OCI-LY1 (cell line): ENCODE measurements around the gene ARID3C.

Experiments
- H2AFZ ChIP-seq: fragments of 200-600 bp; sonication (generic), shearing (Covaris generic); 2 replicates; pipeline ENCODE4 v1.6.0; 2014; ENCODE audit warnings: antibody characterized with exemption, mild to moderate bottlenecking, low read length
- H3F3A ChIP-seq: fragments of 200-600 bp; sonication (generic), shearing (Covaris generic); 2 replicates; pipeline ENCODE4 v1.6.0; 2014; ENCODE audit warnings: mild to moderate bottlenecking, antibody characterized with exemption, low read length, moderate library complexity; ENCODE audit not compliant: insufficient read depth
- H3K27ac ChIP-seq: fragments of 200-600 bp; sonication (generic); 2 replicates; pipeline ENCODE4 v1.5.1; 2014; ENCODE audit warnings: low read length, mixed run types, mild to moderate bottlenecking, low read depth; ENCODE audit not compliant: poor library complexity, severe bottlenecking
- H3K27me3 ChIP-seq: fragments of 200-600 bp; sonication (generic); 2 replicates; pipeline ENCODE4 v1.6.0; 2014; ENCODE audit warnings: antibody characterized with exemption, mild to moderate bottlenecking, low read length, moderate library complexity; ENCODE audit not compliant: insufficient read depth
- H3K36me3 ChIP-seq: fragments of 200-600 bp; sonication (generic); 2 replicates; pipeline ENCODE4 v1.6.1; 2014; ENCODE audit warnings: mild to moderate bottlenecking, antibody characterized with exemption, low read length, moderate library complexity, mixed read lengths; ENCODE audit not compliant: insufficient read depth
- H3K4me1 ChIP-seq: fragments of 200-600 bp; sonication (generic); 2 replicates; pipeline ENCODE4 v1.5.1; 2014; ENCODE audit warnings: mild to moderate bottlenecking, low read length, moderate library complexity; ENCODE audit not compliant: insufficient read depth, severe bottlenecking
- H3K4me2 ChIP-seq: fragments of 200-600 bp; sonication (generic), shearing (Covaris generic); 2 replicates; pipeline ENCODE4 v1.6.1; 2014; ENCODE audit warnings: low read length
- H3K4me3 ChIP-seq: fragments of 200-600 bp; sonication (generic); 2 replicates; pipeline ENCODE4 v1.5.1; 2014; ENCODE audit warnings: low read length, low read depth, mild to moderate bottlenecking, mixed read lengths; ENCODE audit not compliant: poor library complexity, severe bottlenecking
- H3K79me2 ChIP-seq: fragments of 200-600 bp; shearing (Covaris generic); 2 replicates; pipeline ENCODE4 v1.6.1; 2016; ENCODE audit warnings: mixed run types, low read length, mixed read lengths; ENCODE audit not compliant: insufficient read depth
- H3K9ac ChIP-seq: fragments of 200-600 bp; sonication (generic), shearing (Covaris generic); 2 replicates; pipeline ENCODE4 v1.6.1; 2014; ENCODE audit warnings: mild to moderate bottlenecking, low read length, mixed read lengths
- H3K9me2 ChIP-seq: fragments of 200-600 bp; sonication (generic), shearing (Covaris generic); 2 replicates; pipeline ENCODE4 v1.6.1; 2014; ENCODE audit warnings: low read depth, mild to moderate bottlenecking, low read length, mixed read lengths
- H3K9me3 ChIP-seq: fragments of 200-600 bp; shearing (Covaris generic); 2 replicates; pipeline ENCODE4 v1.6.1; 2014; ENCODE audit warnings: low read length, mixed read lengths
- H4K20me1 ChIP-seq: fragments of 200-600 bp; sonication (generic), shearing (Covaris generic); 2 replicates; pipeline ENCODE4 v1.6.0; 2016; ENCODE audit warnings: mild to moderate bottlenecking, low read length; ENCODE audit not compliant: insufficient read depth
- EZH2 ChIP-seq: fragments of 200-600 bp; sonication (generic), shearing (Covaris generic); IDR thresholded peaks from 2 replicates; pipeline ENCODE4 v1.8.0; 2017; ENCODE audit warnings: borderline replicate concordance, mixed run types, mild to moderate bottlenecking, antibody characterized with exemption, low read length, moderate library complexity, mixed read lengths
- TF ChIP-seq, protein P1 (sequence below): fragments of 200-600 bp; sonication (generic), shearing (Covaris generic); IDR thresholded peaks from 2 replicates; pipeline ENCODE4 v1.5.1; 2017; ENCODE audit warnings: mild to moderate bottlenecking, antibody characterized with exemption, low read length, moderate library complexity, mixed read lengths

The ARID3C gene

GRCh38 chr9:34606190-34606589, 22.7 kb downstream of the ARID3C start:
- no peak overlapping the region for H2AFZ ChIP-seq
- TF ChIP-seq EZH2 = no peak
- TF ChIP-seq, protein P1, sequence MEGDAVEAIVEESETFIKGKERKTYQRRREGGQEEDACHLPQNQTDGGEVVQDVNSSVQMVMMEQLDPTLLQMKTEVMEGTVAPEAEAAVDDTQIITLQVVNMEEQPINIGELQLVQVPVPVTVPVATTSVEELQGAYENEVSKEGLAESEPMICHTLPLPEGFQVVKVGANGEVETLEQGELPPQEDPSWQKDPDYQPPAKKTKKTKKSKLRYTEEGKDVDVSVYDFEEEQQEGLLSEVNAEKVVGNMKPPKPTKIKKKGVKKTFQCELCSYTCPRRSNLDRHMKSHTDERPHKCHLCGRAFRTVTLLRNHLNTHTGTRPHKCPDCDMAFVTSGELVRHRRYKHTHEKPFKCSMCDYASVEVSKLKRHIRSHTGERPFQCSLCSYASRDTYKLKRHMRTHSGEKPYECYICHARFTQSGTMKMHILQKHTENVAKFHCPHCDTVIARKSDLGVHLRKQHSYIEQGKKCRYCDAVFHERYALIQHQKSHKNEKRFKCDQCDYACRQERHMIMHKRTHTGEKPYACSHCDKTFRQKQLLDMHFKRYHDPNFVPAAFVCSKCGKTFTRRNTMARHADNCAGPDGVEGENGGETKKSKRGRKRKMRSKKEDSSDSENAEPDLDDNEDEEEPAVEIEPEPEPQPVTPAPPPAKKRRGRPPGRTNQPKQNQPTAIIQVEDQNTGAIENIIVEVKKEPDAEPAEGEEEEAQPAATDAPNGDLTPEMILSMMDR = no peak
- H3F3A ChIP-seq = no peaks in the 10 kb centered on the region
- no peaks in the 10 kb centered on the region for H4K20me1 ChIP-seq
- no peaks in the 10 kb centered on the region for H3K9me2 ChIP-seq
- H3K9me3 ChIP-seq = no peaks in the 10 kb centered on the region
- H3K79me2 ChIP-seq = no peaks in the 10 kb centered on the region
- H3K4me3 ChIP-seq = no peak overlapping the region
- H3K4me1 ChIP-seq = peaks cover 10% of the 10 kb centered on the region
- peaks cover 13% of the 10 kb centered on the region for H3K36me3 ChIP-seq
- no peaks in the 10 kb centered on the region for H3K27me3 ChIP-seq
- no peak overlapping the region for H3K27ac ChIP-seq
- no peak overlapping the region for H3K9ac ChIP-seq
- no peak overlapping the region for H3K4me2 ChIP-seq

DNA sequence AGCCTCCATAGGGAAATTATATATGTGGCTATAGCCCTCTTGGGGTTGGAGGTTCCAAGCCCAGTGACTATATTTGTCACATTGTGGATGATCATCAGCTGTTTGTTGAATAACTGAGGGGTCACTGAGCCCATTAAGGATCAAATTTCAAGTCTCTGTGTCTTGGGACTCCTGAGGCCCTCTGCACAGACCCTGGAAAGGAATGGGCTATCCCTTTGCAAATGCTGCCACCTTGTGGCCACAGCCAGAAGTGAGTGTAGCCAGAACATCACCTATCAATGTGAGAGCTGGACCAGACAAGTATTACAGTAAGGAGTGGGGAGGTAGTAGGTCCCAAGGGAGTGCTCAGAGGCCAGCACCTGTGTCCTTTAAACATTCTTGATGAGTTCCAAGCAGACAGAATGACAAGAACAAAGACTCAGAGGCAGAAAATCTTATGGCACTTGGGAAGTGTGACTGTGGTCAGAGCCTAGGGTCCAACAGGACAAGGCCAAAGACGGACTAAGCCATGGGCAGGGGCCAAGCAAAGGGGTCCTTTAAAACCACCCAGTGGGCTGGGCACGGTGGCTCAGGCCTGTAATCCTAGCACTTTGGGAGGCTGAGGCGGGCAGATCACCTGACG, 25.1 kb downstream of the ARID3C start:
- Histone ChIP-seq H3K27me3 (no peaks in the 10 kb centered on the region), H4K20me1 (no peaks in the 10 kb centered on the region), H3K36me3 (no peaks in the 10 kb centered on the region), H3K9me2 (no peaks in the 10 kb centered on the region), H2AFZ (no peak overlapping the region), H3F3A (no peaks in the 10 kb centered on the region), H3K9me3 (no peaks in the 10 kb centered on the region), H3K9ac (no peak overlapping the region), H3K4me3 (no peak overlapping the region), H3K27ac (no peak overlapping the region), H3K4me2 (no peak overlapping the region), H3K79me2 (no peaks in the 10 kb centered on the region), H3K4me1 (no peaks in the 10 kb centered on the region)
- TF ChIP-seq EZH2 = no peak
- TF ChIP-seq, protein P1 = peak; percentile 93

DNA sequence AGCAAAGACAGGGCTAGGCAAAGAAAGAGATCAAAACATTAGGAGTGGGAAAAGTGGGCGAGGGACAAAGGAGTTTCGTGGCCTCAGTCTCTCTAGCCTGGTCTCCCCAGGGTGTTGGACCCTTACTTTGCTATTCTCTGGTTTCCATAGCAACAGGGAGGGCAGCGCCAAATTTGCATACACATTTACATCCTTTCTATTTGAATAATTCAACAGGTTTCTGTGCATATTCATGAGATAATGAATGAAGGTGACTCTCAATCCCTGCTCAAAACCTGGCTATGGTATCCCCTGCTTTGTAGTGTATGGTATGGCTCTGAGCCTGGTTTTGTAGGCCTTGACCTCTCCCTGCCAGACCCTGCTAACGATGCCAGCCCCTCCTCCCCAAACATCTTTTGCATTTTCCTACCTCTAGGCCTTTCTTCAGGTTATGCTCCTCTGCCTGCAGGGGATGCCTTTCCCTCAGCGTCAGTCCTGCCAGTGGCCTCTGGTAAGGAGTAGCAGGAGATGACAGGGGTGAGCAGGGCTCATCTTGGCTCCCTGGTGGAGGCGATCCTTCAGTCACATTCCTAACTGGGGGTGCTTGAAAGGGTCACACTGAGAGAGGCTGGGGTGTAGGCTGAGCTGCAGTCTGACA, 26.8 kb downstream of the ARID3C start:
- Histone ChIP-seq H4K20me1 (no peaks in the 10 kb centered on the region), H3K79me2 (no peaks in the 10 kb centered on the region), H3K9me3 (no peaks in the 10 kb centered on the region), H3K4me3 (no peak overlapping the region), H3K27me3 (no peaks in the 10 kb centered on the region), H3K4me1 (no peaks in the 10 kb centered on the region), H2AFZ (no peak overlapping the region), H3K9ac (no peak overlapping the region), H3K4me2 (no peak overlapping the region), H3K27ac (no peak overlapping the region), H3K36me3 (no peaks in the 10 kb centered on the region), H3K9me2 (no peaks in the 10 kb centered on the region), H3F3A (no peaks in the 10 kb centered on the region)
- no peak for TF ChIP-seq EZH2
- TF ChIP-seq, protein P1 = no peak
